Dedifferentiated amniotic fluid mesenchymal stem cell (primary cell): ENCODE data around the gene ZNF429.
"Not testable (repeated sequence)": the region's sequence is repeated elsewhere in the genome, so short reads cannot be mapped to it uniquely, and the experiment has no call there.

Source experiments
- DNase-seq: peaks from one replicate; pipeline ENCODE4 v3.0.0-alpha.2; 2016; ENCODE audit errors: extremely low spot score

The ZNF429 gene

DNA sequence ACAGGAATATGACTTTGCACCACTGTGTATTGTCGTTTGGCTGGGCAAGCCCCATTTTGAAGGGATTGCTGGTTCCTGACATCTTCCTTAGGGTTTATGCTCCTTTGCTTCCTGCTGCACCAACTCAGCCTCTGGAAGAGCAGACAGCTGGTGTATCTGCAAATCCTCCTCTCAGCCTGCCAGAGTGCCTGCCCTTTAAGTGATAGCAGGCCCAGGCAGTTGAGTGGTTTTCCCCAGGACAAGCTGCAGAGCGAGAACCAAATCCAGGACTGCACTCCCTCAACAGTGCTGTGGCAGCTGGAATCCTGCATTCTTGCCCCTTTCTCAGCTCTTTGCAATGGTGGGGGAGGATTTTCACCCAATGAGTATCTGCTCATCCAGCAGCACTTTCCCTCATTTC, 85.5 kb downstream of the ZNF429 start:
- no peak for DNase-seq

DNA sequence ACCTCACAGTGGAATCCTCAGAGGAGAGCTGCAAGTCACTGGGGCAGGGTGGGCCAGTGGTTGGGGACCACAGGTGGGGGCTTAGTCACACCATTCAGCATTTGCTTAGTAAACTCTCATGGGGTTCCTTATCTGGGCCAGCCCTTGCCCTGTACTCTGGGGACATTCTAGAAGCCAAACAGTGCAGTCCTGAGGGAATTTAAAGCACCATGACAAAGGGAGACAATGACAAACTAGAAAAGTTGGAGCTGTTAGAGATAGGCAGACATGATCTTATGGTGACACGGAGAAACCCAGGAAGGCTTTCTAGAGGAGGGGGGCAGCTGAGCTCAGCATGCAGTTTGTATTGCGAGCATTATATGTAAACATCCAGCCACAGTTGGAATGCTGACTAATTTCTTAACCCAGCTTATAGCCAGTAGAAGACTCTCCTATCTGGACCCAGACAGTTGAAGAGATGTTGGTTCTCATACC, 87.6 kb downstream of the ZNF429 start:
- no peak for DNase-seq

DNA sequence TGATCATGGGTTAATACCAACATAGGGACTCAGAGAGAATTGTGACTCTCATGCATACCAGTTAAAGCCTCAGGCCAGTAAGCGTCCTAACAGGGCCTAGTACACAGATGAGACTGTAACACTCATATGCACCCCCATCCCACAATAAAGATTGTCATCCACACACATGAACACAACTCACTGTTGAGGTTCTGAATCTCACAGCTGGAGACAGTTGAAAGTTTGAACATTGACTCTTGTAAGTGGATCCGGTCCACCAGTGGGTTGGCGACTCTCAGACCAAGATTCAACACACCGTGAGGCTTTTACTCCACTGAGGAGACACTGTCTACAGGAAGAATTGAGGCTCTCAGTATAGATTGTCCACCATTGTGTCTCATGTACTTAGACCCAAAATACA, 88.1 kb downstream of the ZNF429 start:
- no peak for DNase-seq

DNA sequence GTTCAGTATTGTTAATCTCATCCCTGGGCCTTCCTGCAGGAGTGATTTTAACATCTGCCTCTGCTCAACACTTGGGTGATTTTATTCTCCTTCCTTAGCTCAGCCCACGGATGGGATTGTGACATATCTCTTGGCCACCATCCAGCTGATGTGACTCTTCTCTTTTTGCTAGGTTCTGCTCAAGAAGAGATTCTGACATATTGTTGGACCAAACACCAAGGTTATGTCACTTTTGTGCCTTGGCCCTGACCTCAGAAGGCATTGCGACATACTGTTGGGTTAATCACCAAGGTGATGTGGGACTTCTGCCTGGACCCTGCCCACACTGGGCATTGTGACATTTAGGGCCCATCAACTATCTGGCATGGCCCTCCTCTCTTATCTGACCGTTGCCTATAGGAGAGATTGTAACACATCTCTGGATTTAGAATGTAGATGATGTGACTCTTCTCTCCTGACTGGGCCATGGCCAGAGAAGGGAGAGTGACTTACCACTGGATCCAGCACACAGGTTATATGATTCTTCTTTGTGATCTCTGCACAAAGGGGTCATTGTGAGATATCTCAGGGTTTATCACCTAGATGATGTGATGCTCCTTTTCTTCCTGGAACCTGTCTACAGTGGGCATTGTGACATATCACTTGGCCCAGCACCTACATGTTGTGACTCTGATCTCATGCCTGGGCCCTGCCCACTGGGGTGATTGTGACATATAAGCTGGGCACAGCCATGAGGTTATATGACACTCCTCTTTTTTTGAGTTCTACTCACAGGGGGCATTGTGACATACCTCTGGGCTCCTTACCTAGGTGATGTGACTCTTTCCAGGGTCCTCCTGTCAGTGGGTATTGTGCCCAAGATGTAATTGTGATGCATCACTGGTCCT, 88.8 kb downstream of the ZNF429 start:
- no peak for DNase-seq

DNA sequence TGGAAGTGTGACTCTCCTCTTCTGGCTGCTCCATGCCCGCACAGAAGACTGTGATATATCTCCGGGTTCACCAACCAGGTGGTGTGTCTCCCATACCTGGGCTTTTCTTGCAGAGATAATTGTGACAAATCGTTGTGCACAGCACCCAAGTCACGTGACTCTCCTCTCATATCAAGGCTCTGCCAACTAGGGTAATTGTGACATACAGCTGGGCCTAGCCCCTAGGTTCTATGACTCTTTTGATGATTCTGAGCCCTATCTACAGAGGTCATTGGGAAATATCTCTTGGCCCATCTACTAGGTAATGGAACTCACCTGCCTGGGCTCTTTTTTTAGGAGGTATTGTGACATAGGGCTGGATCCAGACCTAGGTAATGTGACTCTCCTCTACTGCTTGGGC, 89.8 kb downstream of the ZNF429 start:
- DNase-seq: no peak

DNA sequence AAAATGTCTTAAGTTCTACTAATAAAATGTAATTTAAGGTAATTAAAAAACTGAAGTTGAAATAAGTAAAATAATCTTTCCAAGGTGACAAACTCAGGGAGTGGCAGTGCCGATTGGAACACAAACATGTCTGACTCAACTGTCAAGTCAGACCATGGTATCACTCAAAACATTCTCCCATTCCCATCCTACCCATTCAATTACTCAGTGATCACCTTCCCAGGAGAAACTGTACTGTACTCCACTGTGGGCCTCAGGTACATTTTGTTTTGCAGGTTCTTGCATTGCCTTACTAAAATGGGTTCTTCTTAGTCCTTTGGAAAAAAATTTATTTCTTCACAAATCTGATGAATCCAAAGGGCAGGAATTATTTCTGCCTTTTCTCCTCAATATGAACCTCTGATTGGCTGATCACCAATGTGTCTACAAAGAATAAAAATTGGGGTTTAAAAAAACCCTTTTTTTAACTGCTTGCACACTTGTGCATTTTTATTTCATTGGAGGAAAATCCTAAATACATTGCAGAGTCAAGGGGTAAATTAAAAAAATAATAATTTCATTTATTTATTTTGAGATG, 96.8 kb downstream of the ZNF429 start:
- no peak for DNase-seq

DNA sequence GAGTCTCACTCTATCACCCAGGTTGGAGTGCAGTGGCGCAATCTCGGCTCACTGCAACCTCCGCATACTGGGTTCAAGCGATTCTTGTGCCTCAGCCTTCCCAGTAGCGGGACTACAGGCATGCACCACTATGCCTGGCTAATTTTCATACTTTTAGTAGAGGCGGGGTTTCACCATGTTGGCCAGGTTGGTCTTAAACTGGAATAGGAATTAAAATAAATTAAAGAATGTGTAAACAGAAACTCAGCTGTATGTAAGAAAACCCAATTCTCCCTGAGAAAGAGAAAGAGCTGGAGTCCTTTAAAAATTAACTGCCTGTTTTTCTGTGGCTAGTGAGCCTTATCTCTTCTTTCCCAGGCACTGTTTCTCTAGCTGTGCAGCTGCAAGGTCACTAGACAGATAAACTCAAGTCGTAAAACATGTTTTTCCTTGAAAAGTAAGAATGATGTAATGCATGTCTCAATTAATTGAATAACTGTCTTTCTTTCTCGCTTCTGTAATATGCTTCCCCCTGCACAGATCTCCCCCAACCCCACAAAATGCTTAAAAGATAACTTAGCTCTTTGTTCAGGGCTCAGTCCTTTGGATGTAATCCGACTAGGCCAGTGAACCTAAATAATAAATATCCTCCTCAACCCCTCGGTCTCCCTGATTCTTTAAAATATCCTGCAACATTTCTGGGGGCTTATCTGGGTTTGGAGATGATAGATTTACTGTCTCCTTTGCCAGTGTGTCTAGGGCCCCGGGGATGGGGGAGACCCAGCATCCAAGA, 97.4 kb downstream of the ZNF429 start:
- DNase-seq: not testable (repeated sequence)

DNA sequence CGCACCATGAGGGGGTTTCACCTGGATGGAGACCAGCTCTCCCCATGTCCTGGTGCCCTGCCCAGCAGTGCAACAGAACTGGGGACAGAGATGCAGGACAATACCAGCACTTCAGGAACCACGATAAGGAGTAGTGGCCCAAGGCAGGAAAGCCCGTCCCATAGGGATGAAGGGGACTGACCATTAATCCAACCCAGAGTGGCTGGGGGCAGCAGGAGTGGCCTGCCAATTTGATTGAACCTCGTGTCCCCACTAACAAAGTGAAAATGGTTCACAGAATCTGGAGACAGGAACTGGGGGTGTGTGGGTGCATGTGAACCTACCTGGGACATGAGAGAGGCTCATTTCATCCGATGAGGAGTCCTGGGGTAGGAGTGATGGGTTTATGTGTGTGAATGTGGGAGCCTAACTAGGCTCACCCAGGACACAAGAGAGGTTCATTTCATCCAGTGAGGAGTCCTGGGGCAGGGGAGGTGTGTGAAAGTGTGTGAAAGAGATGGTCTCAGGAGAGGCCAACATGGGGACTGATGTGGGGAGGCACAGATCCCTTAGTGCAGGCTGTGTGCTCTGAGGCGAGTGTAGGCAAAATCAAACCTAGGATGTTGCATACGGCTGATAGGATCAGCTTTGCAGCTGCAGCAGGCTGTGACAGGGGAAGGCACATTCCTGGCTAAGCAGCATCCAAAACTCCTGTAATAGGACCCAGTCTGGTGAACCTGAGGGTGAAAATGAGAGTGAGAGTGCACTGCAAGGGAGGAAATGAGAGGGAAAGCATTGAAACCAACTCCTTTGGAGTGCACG, 98.2 kb downstream of the ZNF429 start:
- no peak for DNase-seq

DNA sequence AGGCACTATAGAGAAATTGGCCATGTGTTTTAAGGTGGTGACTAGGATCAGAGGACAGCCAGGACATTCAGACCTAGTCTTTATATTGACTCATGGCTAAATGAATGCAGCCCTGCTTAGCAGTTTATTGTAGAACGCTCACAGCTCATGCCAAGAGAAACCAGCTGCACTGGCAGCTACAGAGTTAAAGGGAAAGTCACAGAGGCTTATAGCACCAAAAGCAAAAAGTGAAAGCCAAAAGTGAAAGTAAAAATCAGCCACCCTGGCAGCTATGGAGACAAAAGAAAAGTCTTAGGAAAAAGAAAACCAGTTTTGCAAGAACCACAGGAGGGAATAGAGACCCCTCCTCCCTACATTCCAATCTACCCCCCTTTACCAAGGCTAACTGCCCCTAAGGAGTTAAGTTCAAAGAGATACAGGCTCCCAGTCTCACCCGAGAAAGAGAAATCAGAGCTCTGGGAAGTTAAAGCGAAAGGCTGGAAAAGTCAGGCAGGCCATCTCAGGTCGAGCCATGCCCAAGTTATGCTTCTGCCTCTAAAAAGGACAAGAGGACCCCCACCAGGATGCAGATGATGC, 99.0 kb downstream of the ZNF429 start:
- DNase-seq: peak; percentile 25
